GM18867 (cell line): Measurements from ENCODE around the gene SLC16A11.
"Not testable (repeated sequence)": the region's sequence is repeated elsewhere in the genome, so short reads cannot be mapped to it uniquely, and the experiment has no call there.

ENCODE experiments used
- ATAC-seq: cut with Tn5 transposase; IDR thresholded peaks from one replicate; pipeline ENCODE4 v1.9.1; 2021; ENCODE audit warnings: mild to moderate bottlenecking, moderate library complexity; ENCODE audit not compliant: unreplicated experiment

Gene SLC16A11

GRCh38 chr17:7011415-7011814 is 32.5 kb downstream of the SLC16A11 start:
- no peak for ATAC-seq

GRCh38 chr17:7010523-7010922 is 33.4 kb downstream of the SLC16A11 start:
- ATAC-seq: no peak

GRCh38 chr17:7007143-7007542 is 36.7 kb downstream of the SLC16A11 start:
- no peak for ATAC-seq

- ATAC-seq: no peak
Measured at GRCh38 chr17:7005716-7006115, 38.2 kb downstream of the SLC16A11 start.

GRCh38 chr17:7004398-7005253 is 39.3 kb downstream of the SLC16A11 start:
- ATAC-seq: no peak

- no peak for ATAC-seq
Measured at GRCh38 chr17:7003745-7004144, 40.1 kb downstream of the SLC16A11 start.

- no peak for ATAC-seq
Measured at GRCh38 chr17:7002288-7003047, 41.4 kb downstream of the SLC16A11 start.

- no peak for ATAC-seq
Measured at GRCh38 chr17:7001318-7001961, 42.5 kb downstream of the SLC16A11 start.

- ATAC-seq: no peak
Measured at GRCh38 chr17:6998855-6999508, 44.9 kb downstream of the SLC16A11 start.

GRCh38 chr17:6997171-6997570 is 46.7 kb downstream of the SLC16A11 start:
- no peak for ATAC-seq

GRCh38 chr17:6996256-6997011 is 47.5 kb downstream of the SLC16A11 start:
- ATAC-seq: no peak

GRCh38 chr17:6995500-6996255 is 48.2 kb downstream of the SLC16A11 start, which contains the start of gene ALOX12:
Gene ALOX12 (plus strand): TSS chr17:6996049. CDS start chr17:6996118, 69 bp downstream.
- no peak for ATAC-seq

GRCh38 chr17:6994666-6995256 is 49.1 kb downstream of the SLC16A11 start:
- ATAC-seq: no peak

GRCh38 chr17:6994118-6994598 is 49.7 kb downstream of the SLC16A11 start:
- no peak for ATAC-seq

- ATAC-seq: not testable (repeated sequence)
Measured at GRCh38 chr17:6993613-6994056, 50.3 kb downstream of the SLC16A11 start.
